ENCODE results near the gene TMX4.
"Not testable (repeated sequence)": the region's sequence is repeated elsewhere in the genome, so short reads cannot be mapped to it uniquely, and the experiment has no call there.

Gene TMX4

DNA sequence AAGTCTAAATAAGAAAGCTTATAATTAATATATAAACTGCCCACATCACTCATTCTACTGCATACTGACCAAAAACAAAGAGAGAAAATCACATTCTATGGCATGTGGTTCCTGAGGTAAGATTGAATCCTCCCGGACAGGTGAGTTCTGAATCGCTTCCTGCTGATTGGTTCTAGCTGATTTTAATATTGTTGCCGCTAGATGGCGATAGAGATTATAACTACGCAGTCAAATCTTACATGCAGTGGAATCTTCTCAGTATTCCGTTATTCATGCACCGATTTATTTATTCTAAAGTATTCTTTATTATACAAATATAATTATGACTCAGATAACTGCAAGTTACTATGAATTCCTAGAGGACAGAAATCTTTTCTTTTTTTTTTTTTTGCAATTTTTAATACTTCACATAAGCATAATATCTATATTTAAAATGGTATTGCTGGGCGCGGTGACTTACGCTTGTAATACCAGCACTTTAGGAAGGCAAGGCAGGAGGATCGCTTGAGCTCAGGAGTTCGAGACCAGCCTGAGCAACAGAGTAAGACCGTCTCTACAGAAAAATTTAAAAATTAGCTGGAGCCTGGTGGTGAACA, 24.2 kb upstream of the TMX4 start:
- no peak overlapping the region for H3K4me3 ChIP-seq (ENCODE audit: control insufficient read depth, low read depth, low read length)
- DNase-seq (ENCODE audit: low read depth) = peak; percentile 62
- TF ChIP-seq, protein P1, sequence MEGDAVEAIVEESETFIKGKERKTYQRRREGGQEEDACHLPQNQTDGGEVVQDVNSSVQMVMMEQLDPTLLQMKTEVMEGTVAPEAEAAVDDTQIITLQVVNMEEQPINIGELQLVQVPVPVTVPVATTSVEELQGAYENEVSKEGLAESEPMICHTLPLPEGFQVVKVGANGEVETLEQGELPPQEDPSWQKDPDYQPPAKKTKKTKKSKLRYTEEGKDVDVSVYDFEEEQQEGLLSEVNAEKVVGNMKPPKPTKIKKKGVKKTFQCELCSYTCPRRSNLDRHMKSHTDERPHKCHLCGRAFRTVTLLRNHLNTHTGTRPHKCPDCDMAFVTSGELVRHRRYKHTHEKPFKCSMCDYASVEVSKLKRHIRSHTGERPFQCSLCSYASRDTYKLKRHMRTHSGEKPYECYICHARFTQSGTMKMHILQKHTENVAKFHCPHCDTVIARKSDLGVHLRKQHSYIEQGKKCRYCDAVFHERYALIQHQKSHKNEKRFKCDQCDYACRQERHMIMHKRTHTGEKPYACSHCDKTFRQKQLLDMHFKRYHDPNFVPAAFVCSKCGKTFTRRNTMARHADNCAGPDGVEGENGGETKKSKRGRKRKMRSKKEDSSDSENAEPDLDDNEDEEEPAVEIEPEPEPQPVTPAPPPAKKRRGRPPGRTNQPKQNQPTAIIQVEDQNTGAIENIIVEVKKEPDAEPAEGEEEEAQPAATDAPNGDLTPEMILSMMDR (conservative IDR thresholded peaks at IDR 0.05; ENCODE audit: control insufficient read depth, insufficient read depth, low read depth, low read length) = peak; percentile 66

DNA sequence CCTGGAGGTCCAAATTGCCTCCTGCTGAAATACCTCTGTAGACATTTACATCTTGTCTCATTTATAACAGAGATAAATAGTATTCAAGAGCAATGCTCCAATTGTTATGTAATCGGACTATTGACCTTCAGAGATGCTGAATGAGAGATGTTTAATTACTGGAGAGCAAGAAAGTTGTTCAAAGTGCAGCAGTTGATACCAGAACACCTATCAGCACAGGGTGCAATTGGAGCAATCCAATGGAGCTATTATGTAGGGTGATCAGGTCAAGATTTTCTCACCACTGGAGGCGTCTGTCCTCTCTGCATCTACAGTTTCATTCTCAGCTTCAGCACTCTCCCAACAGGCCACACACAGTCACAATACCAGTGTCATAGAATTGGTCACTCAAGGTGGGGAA, 19.5 kb upstream of the TMX4 start:
- TF ChIP-seq, protein P1 (conservative IDR thresholded peaks at IDR 0.05; ENCODE audit: control insufficient read depth, insufficient read depth, low read depth, low read length) = no peak
- no peak overlapping the region for H3K4me3 ChIP-seq (ENCODE audit: control insufficient read depth, low read depth, low read length)
- no peak for DNase-seq (ENCODE audit: low read depth)

DNA sequence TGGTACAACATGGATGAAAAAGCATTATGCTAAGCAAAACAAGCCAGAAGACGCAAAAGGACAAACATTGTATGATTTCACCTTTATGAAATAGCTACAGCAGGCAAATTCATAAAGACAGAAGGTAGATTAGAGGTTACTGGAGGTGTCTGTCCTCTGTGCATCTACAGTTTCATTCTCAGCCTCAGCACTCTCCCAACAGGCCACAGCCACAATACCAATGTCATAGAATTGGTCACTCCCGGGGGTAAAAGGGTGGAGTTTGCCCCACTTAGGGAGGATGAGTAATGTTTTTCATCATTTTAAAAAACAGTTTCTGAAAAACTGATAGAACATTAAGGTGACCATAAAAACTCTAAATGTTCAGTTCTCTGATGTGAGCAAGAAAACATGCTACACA, 17.2 kb upstream of the TMX4 start:
- H3K4me3 ChIP-seq (ENCODE audit: control insufficient read depth, low read depth, low read length) = no peak overlapping the region
- TF ChIP-seq, protein P1 (conservative IDR thresholded peaks at IDR 0.05; ENCODE audit: control insufficient read depth, insufficient read depth, low read depth, low read length) = no peak
- no peak for DNase-seq (ENCODE audit: low read depth)

DNA sequence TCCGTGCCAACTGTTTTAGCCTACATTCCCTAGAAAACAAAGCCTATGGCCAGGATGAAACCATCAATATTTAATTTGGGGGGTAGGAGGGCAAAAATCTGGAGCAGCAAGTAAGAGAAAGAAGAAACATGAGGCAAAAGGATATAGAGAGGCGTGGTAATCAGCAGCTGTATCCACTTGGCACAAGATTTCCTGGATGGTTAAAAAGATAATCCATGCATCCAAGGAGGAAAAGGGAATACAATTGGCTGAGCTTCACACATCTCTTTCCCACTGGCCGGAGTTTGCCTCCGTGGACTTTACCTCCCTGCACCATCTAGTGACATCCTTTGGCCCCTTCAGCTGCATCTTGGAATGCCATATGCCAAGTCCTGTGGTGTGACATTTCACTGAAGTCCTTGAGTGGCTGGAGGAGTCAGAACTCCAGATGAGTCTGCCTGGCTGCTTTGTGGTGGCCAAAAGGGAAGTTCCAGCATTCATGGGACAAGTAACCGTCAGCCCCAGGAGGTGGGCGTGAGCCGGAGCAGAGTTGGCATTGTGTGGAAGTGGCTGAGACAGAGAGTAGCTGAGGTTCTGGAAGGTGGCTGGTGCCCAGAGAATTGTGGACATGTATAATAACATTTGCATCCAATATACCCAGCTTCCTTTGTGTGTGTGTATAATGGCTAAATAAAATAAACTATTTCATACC, 13.7 kb upstream of the TMX4 start:
- DNase-seq (ENCODE audit: low read depth) = no peak
- H3K4me3 ChIP-seq (ENCODE audit: control insufficient read depth, low read depth, low read length) = no peak overlapping the region
- TF ChIP-seq, protein P1 (conservative IDR thresholded peaks at IDR 0.05; ENCODE audit: control insufficient read depth, insufficient read depth, low read depth, low read length) = no peak

DNA sequence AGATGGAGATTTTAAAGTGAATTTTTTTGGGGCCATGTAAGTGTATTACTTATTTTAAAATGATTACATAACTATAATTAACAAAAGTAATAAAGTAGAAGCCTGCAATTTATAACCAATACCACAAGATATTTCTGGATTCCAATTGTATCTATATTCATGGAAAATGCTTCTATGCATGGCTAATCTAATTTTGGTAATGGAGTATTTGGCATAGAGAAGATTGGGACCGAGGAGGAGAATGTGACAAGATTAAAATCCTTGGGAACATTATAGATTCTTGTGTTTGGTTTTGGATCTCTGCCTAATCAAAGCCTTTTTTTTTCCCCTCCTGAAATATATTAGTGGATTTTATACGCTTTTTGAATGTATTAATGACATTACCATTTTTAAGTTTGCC, 12.9 kb upstream of the TMX4 start:
- TF ChIP-seq, protein P1 (conservative IDR thresholded peaks at IDR 0.05; ENCODE audit: control insufficient read depth, insufficient read depth, low read depth, low read length) = no peak
- no peak for DNase-seq (ENCODE audit: low read depth)
- no peak overlapping the region for H3K4me3 ChIP-seq (ENCODE audit: control insufficient read depth, low read depth, low read length)

DNA sequence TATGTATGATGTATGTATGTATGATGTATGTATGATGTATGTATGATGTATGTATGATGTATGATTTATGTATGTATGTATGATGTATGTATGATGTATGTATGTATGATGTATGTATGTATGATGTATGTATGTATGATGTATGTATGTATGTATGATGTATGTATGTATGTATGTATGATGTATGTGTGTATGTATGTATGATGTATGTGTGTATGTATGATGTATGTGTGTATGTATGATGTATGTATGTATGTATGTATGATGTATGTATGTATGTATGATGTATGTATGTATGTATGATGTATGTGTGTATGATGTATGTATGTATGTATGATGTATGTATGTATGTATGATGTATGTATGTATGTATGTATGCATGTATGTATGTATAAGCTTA, 12.0 kb upstream of the TMX4 start:
- DNase-seq (ENCODE audit: low read depth); H3K4me3 ChIP-seq (ENCODE audit: control insufficient read depth, low read depth, low read length): not testable (repeated sequence)

DNA sequence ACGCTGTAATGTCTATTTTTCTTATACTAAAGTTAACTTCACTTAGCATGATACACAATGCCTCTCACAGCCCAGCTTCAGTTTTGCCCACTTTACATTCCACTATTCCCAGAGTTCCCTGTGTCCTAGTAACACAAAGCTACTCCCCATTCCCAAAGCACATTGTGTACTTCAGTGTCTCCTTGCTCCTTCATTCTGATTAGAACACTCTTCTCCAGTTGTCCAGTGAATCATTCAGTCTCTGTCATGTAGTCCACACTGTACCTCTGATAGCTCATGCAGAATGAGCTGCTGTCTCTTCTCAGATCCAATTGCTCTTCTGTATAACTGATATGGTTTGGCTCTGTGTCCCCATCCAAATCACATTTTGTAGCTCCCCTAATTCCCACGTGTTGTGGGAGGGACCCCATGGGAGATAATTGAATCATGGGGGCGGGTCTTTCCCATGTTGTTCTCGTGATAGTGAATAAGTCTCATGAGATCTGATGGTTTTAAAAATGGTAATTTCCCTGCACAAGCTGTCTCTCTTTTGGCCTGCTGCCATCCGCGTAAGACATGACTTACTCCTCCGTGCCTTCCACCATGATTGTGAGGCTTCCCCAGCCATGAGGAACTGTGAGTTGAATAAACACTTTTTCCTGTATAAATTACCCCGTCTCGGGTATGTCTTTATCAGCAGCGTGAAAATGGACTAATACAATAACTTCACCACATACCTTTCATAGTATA, 2.1 kb upstream of the TMX4 start:
- DNase-seq (ENCODE audit: low read depth) = peak; percentile 18
- TF ChIP-seq, protein P1 (conservative IDR thresholded peaks at IDR 0.05; ENCODE audit: control insufficient read depth, insufficient read depth, low read depth, low read length) = no peak
- no peak overlapping the region for H3K4me3 ChIP-seq (ENCODE audit: control insufficient read depth, low read depth, low read length)
